HEK293 (cell line): ENCODE results near the gene MERTK.

Experiments
- CTCF ChIA-PET: fragments of 350-600 bp; formaldehyde crosslinking; extraction: SDS; loops from one replicate; lab custom pipeline; 2021; ENCODE audit warnings: antibody characterized with exemption; lab: Yijun Ruan, JAX
- POLR2A ChIA-PET: fragments of 300-600 bp; formaldehyde crosslinking; extraction: SDS; loops from one replicate; lab custom pipeline; 2020; ENCODE audit warnings: antibody characterized with exemption, inconsistent platforms; lab: Yijun Ruan, JAX
- H3K27ac ChIP-seq: fragments of 200-500 bp; sonication (Bioruptor generic); 2 replicates; pipeline ENCODE4 v1.5.1; 2014; ENCODE audit warnings: low read depth, low read length, control low read depth, inconsistent platforms; ENCODE audit errors: extremely low read depth
- H3K36me3 ChIP-seq, 2 experiments: fragments of 200-500 bp in 1 of 2; sonication (Bioruptor generic) in 1 of 2; 1 replicate in 1 of 2; 2 replicates in 1 of 2; pipeline ENCODE4 v1.5.1; 2014 to 2017; ENCODE audit warnings: inconsistent platforms in 2 of 2, low read length in 2 of 2; ENCODE audit not compliant: control insufficient read depth in 2 of 2, insufficient read depth in 1 of 2
- H3K4me1 ChIP-seq: fragments of 200-500 bp; sonication (Bioruptor generic); 2 replicates; pipeline ENCODE4 v1.5.1; 2014; ENCODE audit warnings: mild to moderate bottlenecking, low read length, inconsistent platforms; ENCODE audit not compliant: control insufficient read depth, insufficient read depth
- H3K4me3 ChIP-seq: 2 replicates; pipeline ENCODE4 v1.5.1; 2011; ENCODE audit warnings: low read depth, mild to moderate bottlenecking, control low read depth, low read length, moderate library complexity
- H3K9me3 ChIP-seq: fragments of 200-500 bp; sonication (Bioruptor generic); 2 replicates; pipeline ENCODE4 v1.5.1; 2014; ENCODE audit warnings: low read depth, low read length, inconsistent platforms; ENCODE audit not compliant: control insufficient read depth, insufficient read depth
- HOXD13 ChIP-seq: sonication (generic); formaldehyde crosslinking; IDR thresholded peaks from 2 replicates; pipeline ENCODE4 v1.8.0; 2022; ENCODE audit warnings: missing genetic modification reagents, borderline replicate concordance
- KLF1 ChIP-seq: fragments of 450-650 bp; formaldehyde crosslinking; IDR thresholded peaks from 2 replicates; pipeline ENCODE4 v1.5.1; 2016; ENCODE audit warnings: missing biosample characterization, missing genetic modification characterization
- SCRT1 ChIP-seq: fragments of 450-650 bp; formaldehyde crosslinking; IDR thresholded peaks from 2 replicates; pipeline ENCODE4 v1.5.1; 2016; ENCODE audit warnings: missing biosample characterization, missing genetic modification characterization, borderline replicate concordance
- SETDB1 ChIP-seq: IDR thresholded peaks from one replicate; pipeline ENCODE4 v1.6.1; 2017; ENCODE audit warnings: mild to moderate bottlenecking, low read length, moderate library complexity, mixed read lengths; ENCODE audit not compliant: insufficient read length
- ZBTB17 ChIP-seq: fragments of 450-650 bp; formaldehyde crosslinking; IDR thresholded peaks from 2 replicates; pipeline ENCODE4 v1.5.1; 2016; ENCODE audit warnings: missing biosample characterization, missing genetic modification characterization
- ZNF157 ChIP-seq: fragments of 450-650 bp; formaldehyde crosslinking; IDR thresholded peaks from 2 replicates; pipeline ENCODE4 v1.5.1; 2016; ENCODE audit warnings: missing biosample characterization, missing genetic modification characterization
- ZNF175 ChIP-seq: fragments of 450-650 bp; formaldehyde crosslinking; IDR thresholded peaks from 2 replicates; pipeline ENCODE4 v1.5.1; 2016; ENCODE audit warnings: missing biosample characterization, missing genetic modification characterization
- ZNF221 ChIP-seq: fragments of 450-650 bp; formaldehyde crosslinking; IDR thresholded peaks from 2 replicates; pipeline ENCODE4 v1.5.1; 2017; ENCODE audit warnings: missing biosample characterization, missing genetic modification characterization, borderline replicate concordance
- ZNF266 ChIP-seq: fragments of 450-650 bp; formaldehyde crosslinking; IDR thresholded peaks from 2 replicates; pipeline ENCODE4 v1.5.1; 2016; ENCODE audit warnings: missing biosample characterization, missing genetic modification characterization, low read depth
- ZNF280C ChIP-seq: fragments of 450-650 bp; formaldehyde crosslinking; IDR thresholded peaks from 2 replicates; pipeline ENCODE4 v1.5.1; 2016; ENCODE audit warnings: missing biosample characterization, missing genetic modification characterization
- ZNF398 ChIP-seq: fragments of 450-650 bp; formaldehyde crosslinking; IDR thresholded peaks from 2 replicates; pipeline ENCODE4 v1.5.1; 2017; ENCODE audit warnings: missing biosample characterization, missing genetic modification characterization
- ZNF580 ChIP-seq: fragments of 450-650 bp; formaldehyde crosslinking; IDR thresholded peaks from 2 replicates; pipeline ENCODE4 v1.5.1; 2016; ENCODE audit warnings: missing biosample characterization, missing genetic modification characterization
- ZNF610 ChIP-seq: fragments of 450-650 bp; formaldehyde crosslinking; IDR thresholded peaks from 2 replicates; pipeline ENCODE4 v1.5.1; 2016; ENCODE audit warnings: missing biosample characterization, missing genetic modification characterization, borderline replicate concordance
- ZNF624 ChIP-seq: fragments of 450-650 bp; formaldehyde crosslinking; IDR thresholded peaks from 2 replicates; pipeline ENCODE4 v1.5.1; 2017; ENCODE audit warnings: missing biosample characterization, missing genetic modification characterization
- ZNF670 ChIP-seq: fragments of 450-650 bp; formaldehyde crosslinking; IDR thresholded peaks from 2 replicates; pipeline ENCODE4 v1.5.1; 2016; ENCODE audit warnings: missing biosample characterization, missing genetic modification characterization, low read depth
- ZNF677 ChIP-seq: fragments of 450-650 bp; IDR thresholded peaks from 2 replicates; pipeline ENCODE4 v1.5.0; 2018; ENCODE audit warnings: missing biosample characterization, mild to moderate bottlenecking, missing genetic modification characterization, moderate library complexity
- ZNF776 ChIP-seq: fragments of 450-650 bp; formaldehyde crosslinking; IDR thresholded peaks from 2 replicates; pipeline ENCODE4 v1.5.0; 2017; ENCODE audit warnings: missing biosample characterization, missing genetic modification characterization, borderline replicate concordance
- TF ChIP-seq, protein P1 (sequence below): fragments of 450-650 bp; formaldehyde crosslinking; optimal IDR thresholded peaks from 2 replicates; pipeline ENCODE3; 2016; ENCODE audit warnings: missing biosample characterization, mild to moderate bottlenecking, missing genetic modification characterization

Gene MERTK

GRCh38 chr2:111938392-111938791 is 40.0 kb downstream of the MERTK start:
- ChIA-PET POLR2A (no interaction called here), CTCF (no interaction called here)
- no peaks in the 10 kb centered on the region for H3K4me1 ChIP-seq
- no peaks in the 10 kb centered on the region; a peak in 1 of 3 replicates for H3K36me3 ChIP-seq
- no peak overlapping the region for H3K4me3 ChIP-seq
- H3K27ac ChIP-seq, result no peak overlapping the region
- H3K9me3 ChIP-seq, result no peaks in the 10 kb centered on the region
- TF ChIP-seq ZBTB17, result no peak

DNA sequence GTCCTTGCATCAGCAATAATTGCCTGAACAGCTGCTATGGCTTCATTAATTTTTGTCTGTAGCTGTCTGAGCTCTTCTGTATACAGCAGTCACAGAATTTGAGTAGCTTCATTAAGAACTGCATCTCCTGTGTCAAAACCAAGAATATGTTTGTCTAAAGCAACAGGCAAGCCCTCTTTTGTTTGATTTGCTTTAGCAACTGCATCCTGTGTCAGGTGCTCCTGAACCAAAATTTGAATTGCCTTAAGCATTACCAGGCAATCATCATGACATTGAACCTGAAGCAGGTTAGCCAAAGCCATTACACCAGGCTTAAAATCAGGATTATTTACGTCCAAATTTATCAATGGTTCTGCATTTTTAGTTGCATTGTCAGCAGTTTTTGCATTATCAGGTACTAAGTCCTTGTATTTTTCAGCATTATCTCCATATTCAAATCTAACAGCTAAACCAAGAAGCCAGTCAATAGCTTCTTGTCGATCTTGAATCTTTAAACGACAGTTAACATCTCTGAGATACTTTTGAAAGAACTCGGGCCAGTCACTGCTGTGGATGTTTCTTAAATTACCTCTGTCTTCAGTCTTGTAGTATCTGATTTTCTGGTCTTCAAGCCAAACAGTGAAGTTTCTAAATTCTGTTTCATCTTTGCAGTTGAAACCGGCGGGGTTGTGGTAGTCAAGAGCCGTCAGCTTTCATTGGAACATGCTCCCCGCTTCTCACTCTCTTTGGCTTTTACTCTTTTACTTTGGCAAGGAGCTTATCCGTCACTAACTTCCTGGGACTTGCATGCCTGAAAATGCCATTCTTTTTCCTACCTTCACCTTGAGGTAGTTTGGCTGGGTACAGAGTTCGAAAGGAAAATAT is 42.2 kb downstream of the MERTK start:
- Histone ChIP-seq H3K36me3 (peaks cover 0 to 3% of the 10 kb centered on the region in 2 experiments; a peak in 2 of 3 replicates), H3K4me3 (no peak overlapping the region), H3K4me1 (no peaks in the 10 kb centered on the region)
- TF ChIP-seq ZNF580 (tag by site-specific recombination) (no peak), ZNF175 (no peak), HOXD13 (no peak), ZNF624 (tag by site-specific recombination) (no peak), ZNF266 (tag by site-specific recombination) (no peak), ZNF776 (tag by site-specific recombination) (no peak), ZNF157 (tag by site-specific recombination) (no peak), ZNF677 (tag by site-specific recombination) (no peak), ZNF280C (no peak), ZNF670 (no peak), ZNF610 (tag by site-specific recombination) (no peak), ZNF398 (no peak), KLF1 (tag by site-specific recombination) (no peak), ZNF221 (tag by site-specific recombination) (no peak), SCRT1 (tag by site-specific recombination) (no peak), SETDB1 (no peak)
- TF ChIP-seq, protein P1, sequence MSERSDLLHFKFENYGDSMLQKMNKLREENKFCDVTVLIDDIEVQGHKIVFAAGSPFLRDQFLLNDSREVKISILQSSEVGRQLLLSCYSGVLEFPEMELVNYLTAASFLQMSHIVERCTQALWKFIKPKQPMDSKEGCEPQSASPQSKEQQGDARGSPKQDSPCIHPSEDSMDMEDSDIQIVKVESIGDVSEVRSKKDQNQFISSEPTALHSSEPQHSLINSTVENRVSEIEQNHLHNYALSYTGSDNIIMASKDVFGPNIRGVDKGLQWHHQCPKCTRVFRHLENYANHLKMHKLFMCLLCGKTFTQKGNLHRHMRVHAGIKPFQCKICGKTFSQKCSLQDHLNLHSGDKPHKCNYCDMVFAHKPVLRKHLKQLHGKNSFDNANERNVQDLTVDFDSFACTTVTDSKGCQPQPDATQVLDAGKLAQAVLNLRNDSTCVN (tag by site-specific recombination), result no peak
- TF ChIP-seq, all 188 proteins: peak for 0
- Histone ChIP-seq H3K9me3 (no peaks in the 10 kb centered on the region), H3K27ac (no peak overlapping the region)
- CTCF ChIA-PET, result no interaction called here
- POLR2A ChIA-PET, result no interaction called here
